ENCODE measurements around the gene LRRC36. TPM values are rescaled to one million over a fixed set of nuclear protein-coding genes. Genes with fewer than 3 reads are reported as not detected.

The LRRC36 gene
- total and polyA plus RNA-seq, 2 experiments from 2014 or later = 1.2 TPM; not detected in 1

- no peak overlapping the region; the same call in 2 of the 3 replicates for H3K4me3 Mint-ChIP-seq
- ATAC-seq (no peak), DNase-seq (ENCODE audit: low spot score) (no peak)
- no peaks in the 10 kb centered on the region for H3F3A ChIP-seq (replicated peaks; ENCODE audit: low read depth)
- H3K27me3 Mint-ChIP-seq (ENCODE audit: insufficient read depth, low read depth, poor library complexity) = peaks cover 12% of the 10 kb centered on the region
- TF ChIP-seq NANOG (IDR thresholded peaks at IDR 0.05; ENCODE audit: borderline replicate concordance) = no peak
- TF ChIP-seq ZNF114 (CRISPR knock-in tag; IDR thresholded peaks at IDR 0.05) = no peak
- H3K27me3 ChIP-seq (ENCODE audit: insufficient read depth) = no peaks in the 10 kb centered on the region
- no peaks in the 10 kb centered on the region for H3K9me2 ChIP-seq (ENCODE audit: insufficient read depth)
- H3K4me2 ChIP-seq = no peak overlapping the region
- no peak overlapping the region for H3K27ac Mint-ChIP-seq
- no peaks in the 10 kb centered on the region for H3K36me3 ChIP-seq (ENCODE audit: insufficient read depth)
- no peaks in the 10 kb centered on the region; the same call in 2 of the 3 replicates for H3K36me3 Mint-ChIP-seq (ENCODE audit: low read depth)
- no peak overlapping the region for H2AFZ ChIP-seq
- H4K20me1 ChIP-seq (replicated peaks; ENCODE audit: insufficient read depth) = no peaks in the 10 kb centered on the region
- H3K79me2 ChIP-seq (replicated peaks; ENCODE audit: insufficient read depth) = no peaks in the 10 kb centered on the region
- no peaks in the 10 kb centered on the region for H3K9me3 Mint-ChIP-seq
- H3K4me1 Mint-ChIP-seq = peaks cover 6% of the 10 kb centered on the region
- H3K4me3 ChIP-seq = no peak overlapping the region
- H3K4me1 ChIP-seq (ENCODE audit: insufficient read depth) = no peaks in the 10 kb centered on the region
- no peak overlapping the region for H3K27ac ChIP-seq (ENCODE audit: low read depth)
Measured at GRCh38 chr16:67298277-67298676, 28.3 kb upstream of the LRRC36 start.

- no peak overlapping the region for H3K4me3 ChIP-seq
- Mint-ChIP-seq H3K4me1 (peaks cover 6% of the 10 kb centered on the region), H3K27ac (no peak overlapping the region), H3K9me3 (no peaks in the 10 kb centered on the region), H3K4me3 (no peak overlapping the region), H3K36me3 (ENCODE audit: low read depth) (no peaks in the 10 kb centered on the region), H3K27me3 (ENCODE audit: insufficient read depth, low read depth, poor library complexity) (peaks cover 12% of the 10 kb centered on the region)
- H3K9me2 ChIP-seq (ENCODE audit: insufficient read depth) = no peaks in the 10 kb centered on the region
- no peaks in the 10 kb centered on the region for H3F3A ChIP-seq (replicated peaks; ENCODE audit: low read depth)
- H3K4me2 ChIP-seq = no peak overlapping the region
- no peaks in the 10 kb centered on the region for H3K36me3 ChIP-seq (ENCODE audit: insufficient read depth)
- no peak overlapping the region for H3K27ac ChIP-seq (ENCODE audit: low read depth)
- H2AFZ ChIP-seq = no peak overlapping the region
- H3K79me2 ChIP-seq (replicated peaks; ENCODE audit: insufficient read depth) = no peaks in the 10 kb centered on the region
- DNase-seq (ENCODE audit: low spot score) = no peak
- H4K20me1 ChIP-seq (replicated peaks; ENCODE audit: insufficient read depth) = no peaks in the 10 kb centered on the region; the same call in 1 of the 2 replicates
- no peak for ATAC-seq
- no peaks in the 10 kb centered on the region for H3K27me3 ChIP-seq (ENCODE audit: insufficient read depth)
- H3K4me1 ChIP-seq (ENCODE audit: insufficient read depth) = no peaks in the 10 kb centered on the region
- TF ChIP-seq JUNB (IDR thresholded peaks at IDR 0.05; ENCODE audit: unreplicated experiment) (no peak), EZH2phosphoT487 (IDR thresholded peaks at IDR 0.05; ENCODE audit: unreplicated experiment) (no peak), CREB1 (CRISPR knock-in tag; IDR thresholded peaks at IDR 0.05; ENCODE audit: low read depth) (no peak), ZNF114 (CRISPR knock-in tag; IDR thresholded peaks at IDR 0.05) (no peak), ZNF331 (CRISPR knock-in tag; IDR thresholded peaks at IDR 0.05; ENCODE audit: low read depth) (no peak), EZH2 (IDR thresholded peaks at IDR 0.05; ENCODE audit: low read depth, unreplicated experiment) (no peak), POLR2AphosphoS5 (IDR thresholded peaks at IDR 0.05; ENCODE audit: low read depth) (no peak), STAT1 (IDR thresholded peaks at IDR 0.05; ENCODE audit: unreplicated experiment) (no peak)
- TF ChIP-seq, protein P1, sequence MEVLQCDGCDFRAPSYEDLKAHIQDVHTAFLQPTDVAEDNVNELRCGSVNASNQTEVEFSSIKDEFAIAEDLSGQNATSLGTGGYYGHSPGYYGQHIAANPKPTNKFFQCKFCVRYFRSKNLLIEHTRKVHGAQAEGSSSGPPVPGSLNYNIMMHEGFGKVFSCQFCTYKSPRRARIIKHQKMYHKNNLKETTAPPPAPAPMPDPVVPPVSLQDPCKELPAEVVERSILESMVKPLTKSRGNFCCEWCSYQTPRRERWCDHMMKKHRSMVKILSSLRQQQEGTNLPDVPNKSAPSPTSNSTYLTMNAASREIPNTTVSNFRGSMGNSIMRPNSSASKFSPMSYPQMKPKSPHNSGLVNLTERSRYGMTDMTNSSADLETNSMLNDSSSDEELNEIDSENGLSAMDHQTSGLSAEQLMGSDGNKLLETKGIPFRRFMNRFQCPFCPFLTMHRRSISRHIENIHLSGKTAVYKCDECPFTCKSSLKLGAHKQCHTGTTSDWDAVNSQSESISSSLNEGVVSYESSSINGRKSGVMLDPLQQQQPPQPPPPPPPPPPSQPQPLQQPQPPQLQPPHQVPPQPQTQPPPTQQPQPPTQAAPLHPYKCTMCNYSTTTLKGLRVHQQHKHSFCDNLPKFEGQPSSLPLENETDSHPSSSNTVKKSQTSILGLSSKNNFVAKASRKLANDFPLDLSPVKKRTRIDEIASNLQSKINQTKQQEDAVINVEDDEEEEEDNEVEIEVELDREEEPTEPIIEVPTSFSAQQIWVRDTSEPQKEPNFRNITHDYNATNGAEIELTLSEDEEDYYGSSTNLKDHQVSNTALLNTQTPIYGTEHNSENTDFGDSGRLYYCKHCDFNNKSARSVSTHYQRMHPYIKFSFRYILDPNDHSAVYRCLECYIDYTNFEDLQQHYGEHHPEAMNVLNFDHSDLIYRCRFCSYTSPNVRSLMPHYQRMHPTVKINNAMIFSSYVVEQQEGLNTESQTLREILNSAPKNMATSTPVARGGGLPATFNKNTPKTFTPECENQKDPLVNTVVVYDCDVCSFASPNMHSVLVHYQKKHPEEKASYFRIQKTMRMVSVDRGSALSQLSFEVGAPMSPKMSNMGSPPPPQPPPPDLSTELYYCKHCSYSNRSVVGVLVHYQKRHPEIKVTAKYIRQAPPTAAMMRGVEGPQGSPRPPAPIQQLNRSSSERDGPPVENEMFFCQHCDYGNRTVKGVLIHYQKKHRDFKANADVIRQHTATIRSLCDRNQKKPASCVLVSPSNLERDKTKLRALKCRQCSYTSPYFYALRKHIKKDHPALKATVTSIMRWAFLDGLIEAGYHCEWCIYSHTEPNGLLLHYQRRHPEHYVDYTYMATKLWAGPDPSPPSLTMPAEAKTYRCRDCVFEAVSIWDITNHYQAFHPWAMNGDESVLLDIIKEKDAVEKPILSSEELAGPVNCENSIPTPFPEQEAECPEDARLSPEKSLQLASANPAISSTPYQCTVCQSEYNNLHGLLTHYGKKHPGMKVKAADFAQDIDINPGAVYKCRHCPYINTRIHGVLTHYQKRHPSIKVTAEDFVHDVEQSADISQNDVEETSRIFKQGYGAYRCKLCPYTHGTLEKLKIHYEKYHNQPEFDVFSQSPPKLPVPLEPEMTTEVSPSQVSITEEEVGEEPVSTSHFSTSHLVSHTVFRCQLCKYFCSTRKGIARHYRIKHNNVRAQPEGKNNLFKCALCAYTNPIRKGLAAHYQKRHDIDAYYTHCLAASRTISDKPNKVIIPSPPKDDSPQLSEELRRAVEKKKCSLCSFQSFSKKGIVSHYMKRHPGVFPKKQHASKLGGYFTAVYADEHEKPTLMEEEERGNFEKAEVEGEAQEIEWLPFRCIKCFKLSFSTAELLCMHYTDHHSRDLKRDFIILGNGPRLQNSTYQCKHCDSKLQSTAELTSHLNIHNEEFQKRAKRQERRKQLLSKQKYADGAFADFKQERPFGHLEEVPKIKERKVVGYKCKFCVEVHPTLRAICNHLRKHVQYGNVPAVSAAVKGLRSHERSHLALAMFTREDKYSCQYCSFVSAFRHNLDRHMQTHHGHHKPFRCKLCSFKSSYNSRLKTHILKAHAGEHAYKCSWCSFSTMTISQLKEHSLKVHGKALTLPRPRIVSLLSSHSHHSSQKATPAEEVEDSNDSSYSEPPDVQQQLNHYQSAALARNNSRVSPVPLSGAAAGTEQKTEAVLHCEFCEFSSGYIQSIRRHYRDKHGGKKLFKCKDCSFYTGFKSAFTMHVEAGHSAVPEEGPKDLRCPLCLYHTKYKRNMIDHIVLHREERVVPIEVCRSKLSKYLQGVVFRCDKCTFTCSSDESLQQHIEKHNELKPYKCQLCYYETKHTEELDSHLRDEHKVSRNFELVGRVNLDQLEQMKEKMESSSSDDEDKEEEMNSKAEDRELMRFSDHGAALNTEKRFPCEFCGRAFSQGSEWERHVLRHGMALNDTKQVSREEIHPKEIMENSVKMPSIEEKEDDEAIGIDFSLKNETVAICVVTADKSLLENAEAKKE (CRISPR knock-in tag; IDR thresholded peaks at IDR 0.05) = no peak
- TF ChIP-seq, protein P2, sequence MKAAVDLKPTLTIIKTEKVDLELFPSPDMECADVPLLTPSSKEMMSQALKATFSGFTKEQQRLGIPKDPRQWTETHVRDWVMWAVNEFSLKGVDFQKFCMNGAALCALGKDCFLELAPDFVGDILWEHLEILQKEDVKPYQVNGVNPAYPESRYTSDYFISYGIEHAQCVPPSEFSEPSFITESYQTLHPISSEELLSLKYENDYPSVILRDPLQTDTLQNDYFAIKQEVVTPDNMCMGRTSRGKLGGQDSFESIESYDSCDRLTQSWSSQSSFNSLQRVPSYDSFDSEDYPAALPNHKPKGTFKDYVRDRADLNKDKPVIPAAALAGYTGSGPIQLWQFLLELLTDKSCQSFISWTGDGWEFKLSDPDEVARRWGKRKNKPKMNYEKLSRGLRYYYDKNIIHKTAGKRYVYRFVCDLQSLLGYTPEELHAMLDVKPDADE (IDR thresholded peaks at IDR 0.05) = no peak
- TF ChIP-seq, protein P3, sequence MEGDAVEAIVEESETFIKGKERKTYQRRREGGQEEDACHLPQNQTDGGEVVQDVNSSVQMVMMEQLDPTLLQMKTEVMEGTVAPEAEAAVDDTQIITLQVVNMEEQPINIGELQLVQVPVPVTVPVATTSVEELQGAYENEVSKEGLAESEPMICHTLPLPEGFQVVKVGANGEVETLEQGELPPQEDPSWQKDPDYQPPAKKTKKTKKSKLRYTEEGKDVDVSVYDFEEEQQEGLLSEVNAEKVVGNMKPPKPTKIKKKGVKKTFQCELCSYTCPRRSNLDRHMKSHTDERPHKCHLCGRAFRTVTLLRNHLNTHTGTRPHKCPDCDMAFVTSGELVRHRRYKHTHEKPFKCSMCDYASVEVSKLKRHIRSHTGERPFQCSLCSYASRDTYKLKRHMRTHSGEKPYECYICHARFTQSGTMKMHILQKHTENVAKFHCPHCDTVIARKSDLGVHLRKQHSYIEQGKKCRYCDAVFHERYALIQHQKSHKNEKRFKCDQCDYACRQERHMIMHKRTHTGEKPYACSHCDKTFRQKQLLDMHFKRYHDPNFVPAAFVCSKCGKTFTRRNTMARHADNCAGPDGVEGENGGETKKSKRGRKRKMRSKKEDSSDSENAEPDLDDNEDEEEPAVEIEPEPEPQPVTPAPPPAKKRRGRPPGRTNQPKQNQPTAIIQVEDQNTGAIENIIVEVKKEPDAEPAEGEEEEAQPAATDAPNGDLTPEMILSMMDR (conservative IDR thresholded peaks at IDR 0.05; ENCODE audit: low read depth in 2 of 2) = no peak
Measured at GRCh38 chr16:67299269-67299668, 27.3 kb upstream of the LRRC36 start.
